ENCODE data around the gene GNAO1.
"Not testable (repeated sequence)": the region's sequence is repeated elsewhere in the genome, so short reads cannot be mapped to it uniquely, and the experiment has no call there.

DNA sequence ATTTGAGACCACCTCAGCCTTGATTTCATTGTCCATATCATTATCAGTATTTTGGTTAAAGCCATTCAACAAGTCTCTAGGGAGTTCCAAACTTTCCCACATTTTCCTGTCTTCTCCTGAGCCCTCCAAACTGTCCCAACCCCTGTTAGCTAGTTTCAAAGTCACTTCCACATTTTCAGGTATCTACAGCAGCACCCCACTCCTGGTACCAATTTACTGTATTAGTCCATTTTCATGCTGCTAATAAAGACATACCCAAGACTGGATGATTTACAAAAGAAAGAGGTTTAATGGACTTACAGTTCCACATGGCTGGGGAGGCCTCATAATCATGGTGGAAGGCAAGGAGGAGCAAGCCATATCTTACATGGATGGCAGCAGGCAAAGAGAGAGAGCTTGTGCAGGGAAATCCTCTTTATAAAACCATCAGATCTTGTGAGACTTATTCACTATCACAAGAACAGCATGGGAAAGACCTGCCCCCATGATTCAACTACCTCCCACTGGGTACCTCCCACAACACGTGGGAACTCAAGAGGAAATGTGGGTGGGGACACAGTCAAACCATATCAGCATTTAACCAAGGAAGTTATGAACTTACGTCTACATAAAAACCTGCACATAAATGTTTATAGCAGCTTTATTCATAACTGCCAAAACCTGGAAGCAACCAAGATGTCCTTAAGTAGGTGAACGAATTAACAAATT is 189.6 kb downstream of the GNAO1 start:
- TF ChIP-seq, protein P1, sequence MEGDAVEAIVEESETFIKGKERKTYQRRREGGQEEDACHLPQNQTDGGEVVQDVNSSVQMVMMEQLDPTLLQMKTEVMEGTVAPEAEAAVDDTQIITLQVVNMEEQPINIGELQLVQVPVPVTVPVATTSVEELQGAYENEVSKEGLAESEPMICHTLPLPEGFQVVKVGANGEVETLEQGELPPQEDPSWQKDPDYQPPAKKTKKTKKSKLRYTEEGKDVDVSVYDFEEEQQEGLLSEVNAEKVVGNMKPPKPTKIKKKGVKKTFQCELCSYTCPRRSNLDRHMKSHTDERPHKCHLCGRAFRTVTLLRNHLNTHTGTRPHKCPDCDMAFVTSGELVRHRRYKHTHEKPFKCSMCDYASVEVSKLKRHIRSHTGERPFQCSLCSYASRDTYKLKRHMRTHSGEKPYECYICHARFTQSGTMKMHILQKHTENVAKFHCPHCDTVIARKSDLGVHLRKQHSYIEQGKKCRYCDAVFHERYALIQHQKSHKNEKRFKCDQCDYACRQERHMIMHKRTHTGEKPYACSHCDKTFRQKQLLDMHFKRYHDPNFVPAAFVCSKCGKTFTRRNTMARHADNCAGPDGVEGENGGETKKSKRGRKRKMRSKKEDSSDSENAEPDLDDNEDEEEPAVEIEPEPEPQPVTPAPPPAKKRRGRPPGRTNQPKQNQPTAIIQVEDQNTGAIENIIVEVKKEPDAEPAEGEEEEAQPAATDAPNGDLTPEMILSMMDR (IDR thresholded peaks at IDR 0.05): not testable (repeated sequence)
- not testable (repeated sequence) for TF ChIP-seq POLR2A (IDR thresholded peaks at IDR 0.05)
